CD14-positive monocyte (primary cell): ENCODE measurements around the gene ZNF343. TPM values are rescaled to one million over a fixed set of nuclear protein-coding genes. Genes with fewer than 3 reads are reported as not detected.

Experiments
- DNase-seq, 3 donors: peaks; one replicate each; pipeline ENCODE4 v3.0.0-alpha.2; 2011 to 2022
- H2AFZ ChIP-seq: 2 replicates; pipeline ENCODE4 v1.6.0; 2012; ENCODE audit warnings: mild to moderate bottlenecking, low read depth, low read length, inconsistent platforms; ENCODE audit not compliant: insufficient read depth, poor library complexity, severe bottlenecking
- H3K27ac ChIP-seq, 2 donors: 1 replicate in 1 of 2; 2 replicates in 1 of 2; pipeline ENCODE4 v1.5.1; 2012 to 2013; ENCODE audit warnings: low read length in 2 of 2, control low read depth in 1 of 2, inconsistent platforms in 1 of 2, low read depth in 1 of 2, mild to moderate bottlenecking in 1 of 2
- H3K27me3 ChIP-seq, 2 donors: one replicate each; pipeline versions ENCODE4 v1.6.0 to v1.6.1; 2011 to 2013; ENCODE audit warnings: low read length in 2 of 2; ENCODE audit not compliant: control insufficient read depth in 2 of 2, insufficient read depth in 2 of 2
- H3K36me3 ChIP-seq, 2 donors: replicated peaks in 1 of 2; 1 replicate in 1 of 2; 2 replicates in 1 of 2; pipeline versions ENCODE4 v1.5.1 to v1.6.1; 2012 to 2013; ENCODE audit warnings: low read length in 2 of 2, control low read depth in 1 of 2, inconsistent platforms in 1 of 2, mild to moderate bottlenecking in 1 of 2; ENCODE audit not compliant: insufficient read depth in 2 of 2, control insufficient read depth in 1 of 2
- H3K4me1 ChIP-seq, 2 donors: 1 replicate in 1 of 2; 2 replicates in 1 of 2; pipeline versions ENCODE4 v1.5.1 to v1.6.1; 2012 to 2013; ENCODE audit warnings: low read length in 2 of 2, control low read depth in 1 of 2, inconsistent platforms in 1 of 2, mild to moderate bottlenecking in 1 of 2, moderate library complexity in 1 of 2; ENCODE audit not compliant: insufficient read depth in 2 of 2, control insufficient read depth in 1 of 2
- H3K4me2 ChIP-seq: replicated peaks from 2 replicates; pipeline ENCODE3; 2012; ENCODE audit warnings: low read length, moderate library complexity, mild to moderate bottlenecking; ENCODE audit not compliant: poor library complexity, severe bottlenecking; ENCODE audit errors: extremely low read depth
- H3K4me3 ChIP-seq, 3 experiments: fragments of 200-600 bp in 1 of 3; sonication (generic) in 1 of 3; replicated peaks in 1 of 3; 1 replicate in 2 of 3; 2 replicates in 1 of 3; pipeline ENCODE4 v1.5.1; 2011 to 2013; ENCODE audit warnings: low read length in 3 of 3, mild to moderate bottlenecking in 3 of 3, control low read depth in 2 of 3, low read depth in 2 of 3, inconsistent platforms in 1 of 3, moderate library complexity in 1 of 3
- H3K79me2 ChIP-seq: 2 replicates; pipeline ENCODE4 v1.6.0; 2012; ENCODE audit warnings: mild to moderate bottlenecking, control low read depth, inconsistent platforms, low read length, moderate library complexity; ENCODE audit not compliant: insufficient read depth
- H3K9ac ChIP-seq: 2 replicates; pipeline ENCODE4 v1.6.0; 2017; ENCODE audit warnings: low read length, mild to moderate bottlenecking; ENCODE audit not compliant: insufficient read depth, poor library complexity, severe bottlenecking
- H3K9me3 ChIP-seq, 2 donors: replicated peaks in 1 of 2; 1 replicate in 1 of 2; 2 replicates in 1 of 2; pipeline versions ENCODE4 v1.5.1 to v1.6.1; 2012 to 2013; ENCODE audit warnings: low read length in 2 of 2, control low read depth in 1 of 2; ENCODE audit not compliant: control insufficient read depth in 1 of 2, insufficient read depth in 1 of 2
- H4K20me1 ChIP-seq: 2 replicates; pipeline ENCODE4 v1.6.0; 2012; ENCODE audit warnings: mild to moderate bottlenecking, low read length, control low read depth, moderate library complexity; ENCODE audit not compliant: insufficient read depth
- H3K27ac Mint-ChIP-seq, 7 donors: one replicate each; pipeline ENCODE4 v1.8.0; 2020; ENCODE audit warnings: mild to moderate bottlenecking in 7 of 7, mixed read lengths in 7 of 7, moderate library complexity in 6 of 7, inconsistent platforms in 2 of 7
- H3K27me3 Mint-ChIP-seq, 3 donors: one replicate each; pipeline ENCODE4 v1.8.0; 2021 to 2022; ENCODE audit warnings: low read depth in 3 of 3, mild to moderate bottlenecking in 3 of 3, mixed read lengths in 3 of 3, moderate library complexity in 3 of 3, inconsistent platforms in 1 of 3
- H3K36me3 Mint-ChIP-seq, 2 donors: one replicate each; pipeline ENCODE4 v1.8.0; 2020; ENCODE audit warnings: mixed read lengths in 2 of 2, inconsistent platforms in 1 of 2, mild to moderate bottlenecking in 1 of 2
- H3K4me1 Mint-ChIP-seq: one replicate; pipeline ENCODE4 v1.8.0; 2020; ENCODE audit warnings: mild to moderate bottlenecking, mixed read lengths
- H3K4me3 Mint-ChIP-seq, 2 donors: one replicate each; pipeline ENCODE4 v1.8.0; 2020; ENCODE audit warnings: mild to moderate bottlenecking in 2 of 2, mixed read lengths in 2 of 2, moderate library complexity in 1 of 2
- H3K9me3 Mint-ChIP-seq, 7 donors: one replicate each; pipeline ENCODE4 v1.8.0; 2020 to 2022; ENCODE audit warnings: mixed read lengths in 7 of 7, mild to moderate bottlenecking in 6 of 7, moderate library complexity in 6 of 7, inconsistent platforms in 2 of 7
- WGBS: methylation state at CpG from one replicate; pipeline ENCODE4 v1.1.5; 2013; ENCODE audit warnings: missing lambda C conversion rate; ENCODE audit not compliant: insufficient coverage; 5-methylcytosine and 5-hydroxymethylcytosine counted together
- intact Hi-C, 2 donors: fragments of 100-400 bp; cut with micrococcal nuclease; formaldehyde crosslinking; loops; one replicate each; pipeline versions ENCODE4 v1.15.0 to v1.15.1; 2023
- polyA plus RNA-seq, 3 donors: library from polyadenylated mRNA; depleted of rRNA in 1 of 3; unstranded in 2 of 3; stranded (reverse) in 1 of 3; fragments of 300-500 nt in 2 of 3; fragments of >200 nt in 1 of 3; fragmentation: Illumina TruSeq in 2 of 3; gene quantifications; 1 replicate in 2 of 3; 2 replicates in 1 of 3; pipeline ENCODE4 v1.2.3, GENCODE V29; 2012 to 2021
- TF ChIP-seq, protein P1 (sequence below): fragments of 200-600 bp; IDR thresholded peaks from one replicate; pipeline ENCODE4 v1.8.0; 2022; ENCODE audit warnings: antibody characterized with exemption, mild to moderate bottlenecking

The ZNF343 gene
- polyA plus RNA-seq, 3 donors = 1.3 to 6.7 (median 1.3) TPM

DNA sequence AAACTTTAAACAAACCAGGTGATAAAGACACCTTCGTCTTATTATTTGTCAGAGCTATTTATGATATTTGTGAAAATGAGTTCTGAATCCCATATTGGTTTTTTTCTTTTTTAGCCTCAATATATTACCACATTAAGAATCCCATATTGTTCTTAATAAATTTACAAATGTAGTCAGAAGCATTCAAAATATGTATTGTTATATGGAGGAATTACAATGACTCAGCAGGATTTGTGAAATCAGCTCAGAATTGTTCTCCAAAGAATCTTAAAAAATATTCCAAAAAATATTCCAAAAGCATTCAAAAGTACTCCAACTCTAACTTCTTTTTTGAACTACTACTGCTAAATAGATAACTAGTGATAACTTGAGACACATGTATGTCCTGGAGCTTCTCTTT lies 6.5 kb upstream of the ZNF343 start:
- no peak overlapping the region for H3K9ac ChIP-seq
- intact Hi-C loops = no loop called here
- H3K36me3 Mint-ChIP-seq = no peaks in the 10 kb centered on the region
- peaks cover 7 to 16% (median 12%) of the 10 kb centered on the region in 3 donors for H3K27me3 Mint-ChIP-seq
- H3K27ac Mint-ChIP-seq = no peak overlapping the region
- no peak overlapping the region for H3K27ac ChIP-seq
- TF ChIP-seq, protein P1, sequence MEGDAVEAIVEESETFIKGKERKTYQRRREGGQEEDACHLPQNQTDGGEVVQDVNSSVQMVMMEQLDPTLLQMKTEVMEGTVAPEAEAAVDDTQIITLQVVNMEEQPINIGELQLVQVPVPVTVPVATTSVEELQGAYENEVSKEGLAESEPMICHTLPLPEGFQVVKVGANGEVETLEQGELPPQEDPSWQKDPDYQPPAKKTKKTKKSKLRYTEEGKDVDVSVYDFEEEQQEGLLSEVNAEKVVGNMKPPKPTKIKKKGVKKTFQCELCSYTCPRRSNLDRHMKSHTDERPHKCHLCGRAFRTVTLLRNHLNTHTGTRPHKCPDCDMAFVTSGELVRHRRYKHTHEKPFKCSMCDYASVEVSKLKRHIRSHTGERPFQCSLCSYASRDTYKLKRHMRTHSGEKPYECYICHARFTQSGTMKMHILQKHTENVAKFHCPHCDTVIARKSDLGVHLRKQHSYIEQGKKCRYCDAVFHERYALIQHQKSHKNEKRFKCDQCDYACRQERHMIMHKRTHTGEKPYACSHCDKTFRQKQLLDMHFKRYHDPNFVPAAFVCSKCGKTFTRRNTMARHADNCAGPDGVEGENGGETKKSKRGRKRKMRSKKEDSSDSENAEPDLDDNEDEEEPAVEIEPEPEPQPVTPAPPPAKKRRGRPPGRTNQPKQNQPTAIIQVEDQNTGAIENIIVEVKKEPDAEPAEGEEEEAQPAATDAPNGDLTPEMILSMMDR = no peak
- no peak overlapping the region for H3K4me3 Mint-ChIP-seq
- H3K4me3 ChIP-seq = no peak overlapping the region
- DNase-seq = no peak
- peaks cover 5% of the 10 kb centered on the region in 2 donors for H3K4me1 ChIP-seq
- H3K9me3 Mint-ChIP-seq = peaks cover 0 to 1% (median 0%) of the 10 kb centered on the region in 7 donors
- no CpG with 5 or more reads among the region's 1 CpG for WGBS
- H3K79me2 ChIP-seq = no peaks in the 10 kb centered on the region
- H3K27me3 ChIP-seq = peaks cover 3 to 9% of the 10 kb centered on the region in 2 donors
- H2AFZ ChIP-seq = no peak overlapping the region
- H3K36me3 ChIP-seq = no peaks in the 10 kb centered on the region
- no peak overlapping the region for H3K4me2 ChIP-seq
- H4K20me1 ChIP-seq = no peaks in the 10 kb centered on the region
- peaks cover 3% of the 10 kb centered on the region for H3K4me1 Mint-ChIP-seq
- no peaks in the 10 kb centered on the region for H3K9me3 ChIP-seq

DNA sequence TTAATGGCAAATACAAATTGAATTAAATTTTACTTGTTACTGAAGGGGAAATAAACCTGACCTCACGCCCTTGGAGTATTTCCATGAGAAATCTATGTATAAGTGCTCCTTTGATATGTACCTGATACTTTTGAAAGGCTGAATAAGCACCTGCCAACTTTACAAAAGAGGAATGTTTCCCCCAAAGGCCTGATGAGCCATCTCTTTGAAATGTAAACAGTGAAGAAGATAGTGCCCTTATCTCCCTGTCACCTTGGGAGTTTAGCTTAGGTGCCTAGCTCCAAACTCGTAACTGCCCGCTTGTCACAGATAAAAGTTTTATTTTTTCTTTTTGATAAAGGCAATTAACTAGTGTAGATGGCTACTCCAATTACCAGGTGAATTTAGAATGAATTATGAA lies 1.1 kb upstream of the ZNF343 start:
- no peaks in the 10 kb centered on the region for H3K36me3 Mint-ChIP-seq
- TF ChIP-seq, protein P1 = no peak
- peaks cover 18% of the 10 kb centered on the region in 2 donors for H3K4me1 ChIP-seq
- H3K4me3 Mint-ChIP-seq = no peak overlapping the region
- no peak for DNase-seq
- H3K27ac ChIP-seq = no peak overlapping the region
- no peaks in the 10 kb centered on the region for H3K9me3 ChIP-seq
- H3K27me3 Mint-ChIP-seq = peaks cover 6 to 16% (median 10%) of the 10 kb centered on the region in 3 donors
- no peak overlapping the region for H3K4me3 ChIP-seq
- H3K27ac Mint-ChIP-seq = no peak overlapping the region
- H3K79me2 ChIP-seq = peaks cover 12% of the 10 kb centered on the region
- H3K36me3 ChIP-seq = no peaks in the 10 kb centered on the region
- 100% methylated on average over 2 of the region's 3 CpGs for WGBS
- peaks cover 3 to 9% of the 10 kb centered on the region in 2 donors for H3K27me3 ChIP-seq
- no peak overlapping the region for H3K9ac ChIP-seq
- intact Hi-C loops = loop anchor here (5.0 kb wide), 1 partner anchor 37 kb away; the partner anchor contains the start of gene SNRPB (in 2 of the 2)
- peaks cover 20% of the 10 kb centered on the region for H3K4me1 Mint-ChIP-seq
- no peaks in the 10 kb centered on the region for H4K20me1 ChIP-seq
- peak overlapping the region; percentile 98 for H2AFZ ChIP-seq
- peaks cover 0 to 3% (median 0%) of the 10 kb centered on the region in 7 donors for H3K9me3 Mint-ChIP-seq
- H3K4me2 ChIP-seq = no peak overlapping the region
